ENCODE data around the gene SOX13.

GRCh38 chr1:204150702-204151551 lies 78.0 kb downstream of the SOX13 start:
- TF ChIP-seq POU2F2 (IDR thresholded peaks at IDR 0.05; ENCODE audit: low read depth, low read length) = no peak
- no peak for TF ChIP-seq POLR2A (IDR thresholded peaks at IDR 0.05; ENCODE audit: low read depth, low read length)
- TF ChIP-seq POLR2AphosphoS5 (IDR thresholded peaks at IDR 0.05; ENCODE audit: low read depth, low read length) = no peak
- no peak for TF ChIP-seq TAF1 (IDR thresholded peaks at IDR 0.05; ENCODE audit: low read depth, low read length)
- no peak for TF ChIP-seq SPI1 (IDR thresholded peaks at IDR 0.05; ENCODE audit: low read depth, low read length)
- TF ChIP-seq PAX5 (IDR thresholded peaks at IDR 0.05; ENCODE audit: insufficient read depth, low read length, severe bottlenecking) = no peak
